NCI-H510A treated with DMSO at 0.1 percent for 48 hours (cell line): ENCODE results near the gene AFF3.
"Not testable (repeated sequence)": the region's sequence is repeated elsewhere in the genome, so short reads cannot be mapped to it uniquely, and the experiment has no call there.

Experiments used
- DNase-seq: peaks from one replicate; lab custom pipeline; 2025; lab: John Stamatoyannopoulos, UW

The AFF3 gene

DNA sequence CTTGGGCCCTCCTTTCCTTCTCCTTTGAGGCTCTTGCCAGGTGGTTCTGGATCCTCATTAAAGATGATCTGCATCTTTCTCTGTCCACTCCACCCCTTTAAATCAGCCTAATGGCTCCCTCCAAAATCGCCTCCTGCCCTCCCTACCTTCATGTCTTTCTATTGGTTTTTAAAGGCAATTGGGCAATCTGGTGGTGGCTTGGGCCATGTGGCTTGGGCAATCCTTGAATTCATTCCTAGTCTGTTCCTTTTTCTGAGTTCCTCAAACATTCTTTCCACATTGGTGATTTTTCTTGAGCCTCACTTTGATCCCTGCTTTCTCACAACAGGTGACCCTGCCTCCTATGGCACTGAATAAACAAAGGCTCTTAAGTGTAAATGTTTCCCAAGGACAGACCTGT, 386.3 kb downstream of the AFF3 start:
- no peak for DNase-seq

DNA sequence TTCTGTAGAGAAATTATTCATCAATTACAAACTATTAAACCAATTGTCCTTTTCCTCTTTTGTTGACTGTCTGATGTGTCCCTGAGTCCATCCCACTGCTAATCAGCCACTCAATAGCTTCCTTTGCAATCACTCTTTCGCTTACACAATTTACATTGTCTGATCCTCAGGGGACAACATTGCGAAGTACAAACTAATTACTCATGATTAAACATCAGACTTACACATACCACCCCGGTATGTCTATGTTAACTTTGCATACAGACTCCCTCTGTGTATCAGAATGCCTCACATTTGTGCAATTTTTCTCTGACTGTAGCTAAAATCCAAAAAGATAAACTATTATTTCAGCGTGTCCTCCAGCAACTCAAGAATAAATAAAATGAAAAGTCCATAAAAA, 388.2 kb downstream of the AFF3 start:
- DNase-seq, result no peak

DNA sequence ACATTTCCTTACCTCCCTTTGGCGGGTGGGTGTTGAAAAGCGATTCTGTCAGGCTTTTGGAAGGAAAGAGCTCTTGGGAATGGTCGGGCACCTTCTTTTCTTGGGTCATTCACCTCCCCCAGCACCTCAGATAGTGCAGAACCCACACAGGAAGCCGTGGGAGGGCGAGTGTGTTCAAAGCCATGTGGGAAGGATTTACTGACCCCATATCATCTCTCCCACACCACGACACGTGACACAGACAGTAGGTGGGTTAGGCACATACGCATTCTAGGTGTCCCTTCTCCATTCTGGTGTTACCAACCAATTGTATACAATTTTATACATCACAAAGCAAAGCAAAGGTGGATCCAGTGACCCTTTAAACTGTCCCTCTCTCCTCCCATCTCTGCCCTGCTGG, 388.9 kb downstream of the AFF3 start:
- DNase-seq, result no peak

DNA sequence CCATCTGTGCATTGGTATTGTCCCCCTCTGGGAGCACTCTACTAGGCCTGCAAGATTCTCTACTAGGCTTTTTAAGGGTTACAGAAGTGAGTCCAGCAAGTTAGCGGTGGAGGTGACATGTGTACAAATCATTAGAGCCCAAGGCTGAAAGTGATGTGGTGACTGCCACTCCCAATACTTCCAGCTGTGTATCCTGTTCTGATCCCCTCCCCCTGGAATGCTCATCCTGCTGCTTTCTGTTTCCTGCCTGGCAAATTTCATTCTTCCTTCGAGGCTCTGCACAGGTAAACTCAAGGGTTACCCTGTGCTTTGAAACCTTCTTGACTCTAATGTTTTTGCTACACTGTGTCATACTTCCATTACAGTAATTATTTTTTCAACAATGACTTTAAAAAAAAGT, 394.0 kb downstream of the AFF3 start:
- peak; percentile 4 for DNase-seq

DNA sequence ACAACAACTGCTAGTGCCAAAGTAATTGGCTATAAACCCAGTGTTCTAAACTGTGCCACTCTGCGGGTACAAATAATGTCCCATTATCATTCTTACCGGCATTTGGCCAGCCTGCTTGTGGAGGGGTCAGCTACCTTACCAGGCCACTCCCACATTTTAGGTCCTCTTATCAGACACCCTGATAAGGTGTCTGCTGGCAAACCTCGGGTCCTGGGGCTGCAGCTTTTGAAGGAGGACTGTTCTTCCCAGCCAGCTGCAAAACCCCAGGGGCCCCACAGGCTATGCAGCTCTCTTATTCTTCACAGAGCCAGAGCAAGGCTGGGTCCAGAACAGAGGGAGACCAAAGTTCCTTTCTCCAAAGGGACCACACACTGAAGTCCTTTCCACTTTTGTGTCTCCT, 394.5 kb downstream of the AFF3 start:
- no peak for DNase-seq

DNA sequence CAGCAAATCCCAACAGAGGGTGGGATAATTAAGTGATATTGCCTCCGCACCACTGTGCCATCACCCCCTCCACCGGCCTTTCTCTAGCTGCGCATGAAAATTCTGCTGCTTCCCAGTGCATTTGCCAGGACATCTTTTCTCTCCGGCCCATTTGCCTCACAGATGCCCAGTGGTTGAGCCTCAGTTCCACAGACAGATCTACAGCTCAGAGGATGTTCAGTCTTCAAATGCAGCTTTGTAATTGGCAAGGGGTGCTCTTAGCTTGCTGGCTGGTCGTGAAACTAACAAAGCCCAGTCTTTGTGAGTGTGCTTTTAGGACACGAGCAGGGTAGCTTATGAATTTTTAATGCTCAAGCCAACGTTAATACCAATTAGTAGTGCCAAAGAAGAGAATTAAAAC, 399.2 kb downstream of the AFF3 start:
- no peak for DNase-seq

DNA sequence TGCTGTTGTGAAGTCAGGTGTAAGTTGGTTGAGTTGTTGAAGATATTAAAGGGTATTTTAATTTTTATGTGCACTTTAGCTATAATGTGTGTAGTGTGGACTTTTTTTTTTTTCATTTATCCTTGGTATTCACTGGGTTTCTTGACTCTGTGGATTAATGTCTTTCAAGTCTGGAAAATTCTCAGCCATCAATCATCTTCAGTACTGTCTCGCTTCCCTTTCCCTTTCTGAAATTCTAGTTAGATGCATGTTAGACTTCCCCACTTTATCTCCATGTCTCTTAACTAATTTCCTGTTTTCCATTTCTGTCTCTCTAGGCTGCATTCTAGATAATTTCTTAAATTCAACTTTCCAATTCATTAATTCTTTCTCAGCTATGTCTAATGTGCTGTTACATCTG, 404.9 kb downstream of the AFF3 start:
- no peak for DNase-seq

DNA sequence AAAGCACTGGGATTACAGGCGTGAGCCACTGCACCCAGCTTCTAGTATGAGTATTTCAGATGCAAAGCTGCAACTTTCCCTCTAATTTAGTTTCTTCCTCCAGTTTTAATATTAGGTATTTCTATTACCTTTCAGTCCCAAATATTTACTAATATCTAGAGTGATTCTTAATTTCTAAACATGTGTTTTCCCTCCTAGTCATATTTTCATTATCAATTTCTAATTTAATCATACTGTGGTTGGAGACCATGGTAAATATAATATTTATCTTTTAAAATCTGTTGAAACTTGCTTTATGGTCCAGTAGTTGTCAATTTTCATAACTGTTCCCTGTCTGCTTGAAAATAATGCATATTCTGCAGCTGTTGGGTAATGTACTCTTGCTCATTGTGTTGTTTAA, 406.6 kb downstream of the AFF3 start:
- no peak for DNase-seq

DNA sequence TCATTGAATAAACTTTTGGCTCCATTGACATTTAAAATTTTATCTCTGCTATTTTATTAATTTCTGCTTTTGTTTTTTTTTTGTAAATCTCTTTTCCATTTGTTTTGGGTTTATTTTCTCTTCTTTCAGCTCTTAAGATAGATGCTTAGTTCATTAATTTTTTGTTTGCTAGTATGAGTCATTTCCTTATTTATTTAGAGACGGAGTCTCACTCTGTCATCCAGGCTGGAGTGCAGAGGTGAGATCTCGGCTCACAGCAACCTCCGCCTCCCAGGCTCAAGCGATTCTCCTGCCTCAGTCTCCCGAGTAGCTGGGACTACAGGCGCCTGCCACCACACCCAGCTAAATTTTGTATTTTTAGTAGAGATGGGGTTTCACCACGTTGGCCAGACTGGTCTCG, 407.1 kb downstream of the AFF3 start:
- DNase-seq, result not testable (repeated sequence)

DNA sequence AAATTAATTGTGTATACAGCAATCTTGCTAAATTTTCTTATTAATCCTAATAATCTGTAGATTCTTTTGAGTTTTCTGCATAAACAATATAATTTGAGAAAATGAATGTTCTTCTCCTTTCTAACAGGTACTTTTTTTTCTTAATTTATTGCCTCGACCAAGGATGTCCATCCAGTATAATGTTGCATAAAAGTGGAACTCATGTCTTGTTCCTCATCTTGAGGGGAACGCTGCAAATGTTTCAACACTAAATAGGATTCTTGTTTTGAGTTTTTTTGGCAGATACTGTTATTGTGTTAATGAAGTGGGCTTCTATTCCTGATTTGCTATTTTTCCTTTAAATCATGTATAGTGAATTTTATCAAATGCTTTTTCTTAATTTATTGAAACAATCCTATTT, 408.2 kb downstream of the AFF3 start:
- DNase-seq, result no peak

DNA sequence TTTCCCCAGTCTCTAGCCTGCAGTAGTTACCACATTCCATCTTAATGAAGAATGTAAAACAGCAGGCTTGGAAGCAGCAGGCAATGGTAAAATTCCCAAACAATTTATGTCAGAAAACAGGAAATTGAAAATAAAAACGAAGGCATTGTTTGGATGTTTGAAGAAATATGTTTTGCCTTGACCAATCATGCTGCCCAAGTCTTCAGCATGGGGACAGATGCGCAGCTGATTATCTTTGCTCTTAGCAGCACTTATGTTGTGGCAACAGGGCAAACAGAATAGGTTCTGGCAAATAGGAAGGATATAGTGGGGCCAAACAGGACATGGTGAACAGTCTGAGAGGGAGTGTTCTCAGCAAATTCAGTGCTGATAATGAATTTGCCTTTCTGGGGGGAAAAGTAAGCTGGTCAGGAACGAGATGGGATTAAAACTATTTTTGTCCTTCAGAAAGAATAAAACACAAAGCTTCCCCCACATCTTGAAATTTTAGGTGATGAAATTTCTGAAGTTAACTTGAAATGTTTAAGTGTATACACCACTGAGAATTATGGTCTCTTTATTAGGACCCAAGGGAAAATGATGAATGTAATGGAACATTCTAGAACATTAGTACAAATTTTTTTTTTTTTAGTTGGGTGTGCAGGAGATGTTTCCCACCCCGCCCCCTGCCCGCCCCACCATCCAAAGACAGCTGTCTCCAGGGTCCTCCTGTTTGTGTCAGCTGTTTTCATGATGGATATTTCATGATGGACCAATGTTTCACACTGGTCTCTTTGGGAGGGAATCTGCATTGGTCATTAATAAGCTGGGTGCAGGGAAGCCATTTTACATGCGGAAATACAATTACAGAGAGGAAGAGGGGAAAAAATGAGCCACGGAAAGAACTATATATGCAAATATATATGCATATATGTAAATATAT, 413.0 kb downstream of the AFF3 start:
- DNase-seq, result no peak

DNA sequence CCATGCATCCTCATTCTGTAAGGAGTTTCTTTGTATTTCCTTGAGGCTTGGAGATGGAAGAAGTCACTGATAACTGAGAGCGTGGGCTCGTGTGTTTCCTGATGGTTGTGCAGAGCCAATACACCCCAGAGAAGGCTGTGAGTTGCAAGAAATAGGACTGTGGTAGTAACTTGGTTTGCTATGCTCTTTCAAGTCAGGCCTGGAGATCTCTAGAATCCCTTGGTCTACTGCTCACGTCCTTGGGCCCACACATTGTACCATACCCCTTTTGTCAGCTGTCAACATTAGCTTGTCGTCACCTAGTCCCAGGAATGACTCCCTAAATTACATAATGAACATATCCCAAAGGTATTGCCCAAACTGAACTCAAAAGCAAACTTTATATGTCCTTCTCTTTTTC, 414.2 kb downstream of the AFF3 start:
- DNase-seq, result no peak

DNA sequence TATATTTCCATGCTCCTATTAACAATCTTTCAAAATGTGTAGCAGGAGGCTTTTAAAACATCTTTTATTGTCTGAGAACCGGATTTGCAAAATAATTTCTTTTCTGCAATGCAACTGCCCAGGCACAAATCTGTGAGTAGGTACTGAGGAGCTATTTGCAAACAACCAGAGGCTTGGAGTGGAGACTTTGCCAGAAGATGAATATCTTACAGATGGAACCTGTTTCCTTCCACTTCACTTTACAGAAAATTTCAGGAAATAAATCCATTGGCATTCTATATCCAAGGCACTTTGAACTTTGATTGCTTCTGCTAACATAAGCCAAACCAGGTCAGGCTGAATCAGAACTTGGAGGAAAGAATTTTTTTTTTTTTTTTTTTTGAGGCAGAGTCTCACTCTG, 415.2 kb downstream of the AFF3 start:
- no peak for DNase-seq

DNA sequence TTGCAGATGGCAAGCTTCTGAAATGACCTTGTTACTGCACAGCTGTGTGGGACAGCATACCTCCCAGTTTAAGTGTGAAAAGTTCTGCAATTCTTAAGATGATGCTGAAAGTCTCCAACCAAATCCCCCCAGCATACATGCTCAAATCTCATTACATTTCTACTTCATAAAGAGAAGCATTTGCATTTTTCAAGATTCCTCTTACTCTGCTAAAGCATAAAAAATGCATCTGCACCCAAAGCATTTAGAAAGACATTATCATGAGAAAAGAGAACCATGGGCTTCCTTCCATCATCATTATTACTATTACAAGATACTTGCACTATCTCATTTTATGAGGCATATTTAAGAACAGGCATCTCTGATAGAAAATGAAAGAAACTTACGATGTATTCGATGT, 415.7 kb downstream of the AFF3 start:
- no peak for DNase-seq

DNA sequence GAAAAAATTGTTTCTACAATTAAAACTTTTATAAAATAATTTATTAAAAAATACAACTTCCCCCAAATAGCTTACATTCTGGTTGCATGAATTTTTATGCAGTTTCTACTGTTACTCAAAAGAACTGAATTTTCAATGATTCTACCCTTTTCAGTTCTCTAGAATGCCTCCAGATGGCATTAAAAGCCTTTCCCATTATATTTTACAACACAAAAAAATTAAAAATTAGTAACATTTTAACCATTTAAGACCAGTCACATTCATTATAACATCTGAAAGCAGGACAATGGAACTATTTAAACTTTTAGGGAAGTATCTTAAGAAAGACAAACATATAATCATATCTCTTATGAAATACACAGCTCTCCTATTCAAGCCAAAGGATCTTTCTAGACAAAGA, 416.6 kb downstream of the AFF3 start:
- DNase-seq, result no peak

DNA sequence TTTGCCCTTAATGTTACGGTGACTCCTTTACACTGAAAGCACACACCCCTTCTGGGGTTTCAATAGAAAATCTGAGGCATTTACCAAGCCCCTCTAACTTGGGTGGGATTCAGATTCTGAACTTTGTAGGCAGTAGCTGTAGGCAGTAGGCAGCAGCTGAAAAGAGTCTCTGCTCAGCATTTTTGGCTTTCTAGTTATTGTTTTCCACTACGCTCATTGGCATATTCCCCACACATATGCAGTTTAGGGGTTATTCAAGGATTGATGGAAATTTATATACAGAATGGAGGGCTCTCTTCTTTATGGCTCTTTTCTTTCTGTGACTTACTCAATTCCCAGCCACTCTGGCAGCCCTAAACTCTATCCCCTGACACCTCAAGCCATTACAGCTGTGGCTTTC, 419.9 kb downstream of the AFF3 start:
- DNase-seq, result no peak

DNA sequence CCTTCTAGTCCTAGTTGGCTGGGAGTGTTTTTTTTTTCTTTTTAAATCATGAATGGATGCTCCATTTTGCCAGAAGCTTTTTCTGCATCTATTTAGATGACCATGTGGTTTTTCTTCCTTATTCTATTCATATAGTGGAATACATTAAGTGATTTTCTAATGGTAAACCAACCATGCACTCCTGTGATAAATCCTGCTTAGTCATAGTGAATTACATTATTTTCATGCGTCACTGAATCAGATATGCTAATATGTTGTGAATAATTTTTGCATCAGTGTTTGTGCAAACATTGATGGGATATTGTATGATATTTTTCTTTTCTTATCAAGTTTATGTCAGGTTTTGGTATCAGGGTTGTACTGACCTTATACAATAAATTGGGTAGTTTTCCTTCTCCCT, 423.3 kb downstream of the AFF3 start:
- no peak for DNase-seq

DNA sequence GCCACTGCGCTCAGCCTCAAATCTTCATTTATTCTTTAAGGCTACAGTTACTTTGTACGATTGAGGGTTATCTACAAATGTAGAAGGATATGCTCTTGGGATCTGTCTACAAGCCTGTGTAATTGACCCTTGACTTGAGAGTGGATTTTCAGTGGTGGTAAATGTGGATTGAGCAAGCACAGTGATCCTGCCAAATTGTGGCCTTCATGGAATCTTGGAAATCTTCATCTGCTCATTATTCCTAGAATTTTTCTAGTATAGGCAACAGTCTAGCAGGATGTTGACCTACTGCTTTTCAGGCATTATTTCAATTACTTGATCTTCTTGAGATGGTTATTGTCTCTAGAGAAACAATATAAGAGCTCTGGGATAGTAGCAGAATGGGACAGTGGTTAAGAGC, 426.4 kb downstream of the AFF3 start:
- no peak for DNase-seq

DNA sequence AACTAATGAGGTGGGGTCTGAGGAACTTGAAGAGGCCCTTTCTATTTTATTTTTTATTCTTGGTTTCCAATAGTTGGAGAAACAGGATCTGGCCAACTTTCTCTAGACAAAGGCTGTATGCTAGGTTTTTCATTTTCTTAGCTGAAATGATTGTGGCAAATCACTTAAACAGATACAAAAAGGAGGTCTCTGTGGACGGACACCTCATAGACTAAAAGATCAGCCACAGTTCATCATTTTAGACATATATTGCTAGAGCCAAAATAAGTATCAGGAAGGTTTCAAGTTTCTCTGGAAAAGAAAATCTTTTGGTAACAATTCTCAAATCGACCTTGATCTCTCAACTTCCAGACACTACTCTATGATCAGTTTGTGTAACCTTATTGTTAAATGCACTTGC, 428.0 kb downstream of the AFF3 start:
- no peak for DNase-seq

DNA sequence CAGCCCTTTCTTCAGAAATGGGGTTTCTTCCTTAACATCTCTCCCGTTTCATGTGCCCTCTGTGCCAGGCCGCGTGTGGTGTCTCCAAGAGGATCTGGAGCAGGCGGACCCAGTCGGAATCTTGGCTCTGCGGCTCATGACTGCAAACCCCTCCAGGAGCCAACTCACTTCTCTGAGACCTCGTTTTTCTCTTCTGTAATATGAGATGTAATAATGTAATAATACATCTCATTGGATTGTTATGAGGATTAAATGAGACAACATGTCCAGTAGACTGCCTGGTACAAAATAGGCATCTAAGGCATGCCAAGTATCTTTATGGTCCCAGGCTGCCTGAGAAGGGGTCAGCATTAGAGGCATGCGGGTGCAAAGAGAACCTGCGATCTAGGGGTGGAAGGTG, 431.2 kb downstream of the AFF3 start:
- DNase-seq, result no peak

DNA sequence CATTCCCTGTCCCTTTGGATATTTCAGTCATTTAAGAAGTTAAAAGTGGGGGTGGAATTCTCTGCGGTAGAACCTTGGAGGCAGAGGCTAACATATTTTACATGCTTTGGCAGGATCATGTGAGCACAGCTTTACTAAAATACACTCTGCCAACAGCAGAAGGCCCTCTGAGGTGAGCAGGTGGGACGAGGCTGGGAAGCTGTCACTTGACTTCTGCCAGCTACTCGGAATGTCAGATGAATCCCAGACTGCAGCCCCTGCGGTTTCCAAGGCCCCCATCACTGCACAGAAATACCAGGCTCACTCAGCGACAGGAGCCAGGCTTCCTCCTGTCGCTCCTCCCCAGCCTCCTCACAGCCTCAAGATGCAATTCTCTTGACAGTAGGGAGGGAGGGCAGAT, 431.7 kb downstream of the AFF3 start:
- no peak for DNase-seq

DNA sequence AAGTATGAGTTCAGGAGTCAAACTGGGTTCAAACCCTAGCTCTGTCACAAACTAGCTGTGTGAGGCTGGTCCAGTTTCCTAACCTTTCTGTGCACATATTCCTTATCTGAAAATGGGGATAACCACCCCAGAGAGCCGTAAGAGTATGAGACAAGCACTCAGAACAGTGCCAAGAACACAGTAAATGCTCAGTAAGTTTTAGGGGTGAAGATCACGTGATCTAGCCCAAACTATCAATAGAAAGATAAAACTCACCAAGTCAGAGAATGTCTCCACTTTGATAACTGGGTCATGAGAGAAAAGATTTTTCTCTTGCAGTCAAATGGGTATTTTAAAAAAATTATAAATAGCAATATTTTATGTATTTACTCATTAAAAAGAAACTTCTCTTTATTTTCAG, 433.2 kb downstream of the AFF3 start:
- DNase-seq, result no peak

DNA sequence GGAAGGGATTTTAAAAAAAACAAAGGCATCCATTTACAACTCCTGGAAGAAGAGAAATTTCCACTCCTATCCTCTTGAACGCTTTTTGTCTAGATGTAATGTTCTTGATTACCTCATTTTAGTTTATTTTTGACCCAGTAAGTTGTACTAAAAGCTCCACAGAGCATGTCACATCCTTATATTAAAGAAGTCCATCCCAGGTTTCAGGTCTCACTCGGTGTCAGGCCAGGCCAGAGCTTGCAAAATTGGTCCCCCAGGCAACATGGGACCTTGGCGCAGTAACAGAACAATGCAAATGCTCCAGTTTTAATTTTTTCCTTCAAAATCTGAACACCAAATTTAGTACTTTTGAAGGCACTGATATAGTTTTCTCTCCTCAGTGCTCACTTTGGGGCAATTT, 434.2 kb downstream of the AFF3 start:
- DNase-seq, result no peak

DNA sequence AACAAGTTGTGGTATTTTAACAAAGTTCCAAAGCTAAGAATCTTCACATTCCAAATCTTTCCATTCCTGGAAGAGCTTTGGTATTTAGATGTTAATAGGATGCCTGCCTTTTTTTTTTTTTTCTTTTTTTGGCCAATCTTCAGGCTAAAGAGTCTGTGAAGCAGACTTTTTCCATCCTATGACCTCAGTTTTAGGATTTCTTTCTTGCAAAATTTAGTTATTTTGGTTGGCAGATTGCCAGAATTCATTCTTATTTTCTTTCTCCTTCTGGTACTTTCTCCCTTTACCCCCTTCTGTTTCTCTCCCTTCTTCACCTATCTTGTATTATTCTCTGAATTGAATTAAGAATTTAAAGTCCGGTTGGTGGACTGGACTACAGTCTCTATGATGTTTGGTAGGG, 434.8 kb downstream of the AFF3 start:
- no peak for DNase-seq
